GM06990 (cell line): ENCODE results near the gene NT5DC1.

ENCODE experiments used
- DNase-seq: peaks from one replicate; pipeline ENCODE4 v3.0.0-alpha.2; 2011; ENCODE audit not compliant: insufficient read length; ENCODE audit errors: extremely low read depth
- H3K27me3 ChIP-seq: replicated peaks from 2 replicates; pipeline ENCODE4 v1.6.0; 2011; ENCODE audit warnings: low read length; ENCODE audit not compliant: control insufficient read depth, insufficient read depth
- H3K36me3 ChIP-seq: 2 replicates; pipeline ENCODE4 v1.5.1; 2011; ENCODE audit warnings: low read length; ENCODE audit not compliant: control insufficient read depth, insufficient read depth
- H3K4me3 ChIP-seq: replicated peaks from 2 replicates; pipeline ENCODE4 v1.5.1; 2011; ENCODE audit warnings: low read depth, mild to moderate bottlenecking, control low read depth, low read length
- TF ChIP-seq, protein P1 (sequence below): IDR thresholded peaks from 2 replicates; pipeline ENCODE4 v1.5.1; 2011; ENCODE audit warnings: low read length, control low read depth, mild to moderate bottlenecking, inconsistent platforms; ENCODE audit not compliant: insufficient read depth, poor library complexity, severe bottlenecking

Gene NT5DC1

DNA sequence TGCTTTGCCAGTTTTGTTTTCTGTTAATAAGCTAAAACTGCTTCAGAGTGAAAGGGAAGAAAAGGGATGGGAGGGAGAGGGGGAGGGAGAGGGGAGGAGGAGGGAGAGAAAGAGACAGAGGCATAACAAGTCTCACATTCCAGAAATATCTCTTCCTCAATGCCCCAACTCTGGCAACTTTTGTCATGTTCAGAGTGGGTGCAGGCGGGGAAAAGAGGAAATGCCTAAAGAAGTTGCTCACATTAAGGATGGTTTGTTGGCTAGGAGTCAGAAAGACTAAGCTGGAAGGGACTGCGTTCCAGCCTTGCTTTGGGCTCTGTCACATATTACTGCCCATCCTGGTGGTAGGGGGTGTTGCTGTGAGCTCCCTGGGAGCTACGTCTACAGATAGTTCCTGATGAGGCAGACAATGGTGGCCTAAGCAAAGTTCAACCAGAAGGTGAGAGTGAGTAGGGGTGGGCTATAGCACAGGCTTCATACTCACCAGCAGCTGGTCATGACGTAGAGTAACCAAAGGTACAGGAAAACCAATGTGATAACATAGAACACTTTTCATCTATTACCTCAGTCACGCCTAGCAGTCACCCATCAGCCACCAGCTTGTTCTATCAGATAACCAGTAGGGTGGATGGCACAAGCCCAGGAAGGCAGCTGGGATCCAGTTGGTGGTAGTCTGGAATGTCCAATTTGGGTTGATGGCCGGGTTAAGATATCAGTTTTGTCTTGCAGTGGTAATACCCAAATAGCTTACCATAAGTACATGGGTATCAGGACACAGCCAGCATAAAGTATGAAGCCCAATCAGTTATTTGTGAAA is 151.1 kb downstream of the NT5DC1 start:
- H3K36me3 ChIP-seq, result no peaks in the 10 kb centered on the region; the same call in none of the 2 replicates

DNA sequence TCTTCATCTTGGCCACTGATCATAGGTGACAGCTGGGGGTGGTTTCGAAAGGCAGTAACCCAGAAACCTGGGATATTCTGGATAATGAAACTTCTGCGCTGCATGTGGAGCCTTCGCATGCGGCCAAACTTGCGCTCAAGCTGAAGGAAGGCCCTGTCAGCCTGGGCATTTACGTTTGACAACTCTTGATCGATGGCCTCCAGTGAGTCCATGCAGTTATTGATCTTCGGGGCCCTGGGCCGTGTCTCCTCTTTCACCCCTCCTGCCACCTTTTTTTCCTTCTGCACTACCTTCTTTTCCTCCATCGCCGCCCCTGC is 152.5 kb downstream of the NT5DC1 start:
- no peak for DNase-seq
- H3K36me3 ChIP-seq, result no peaks in the 10 kb centered on the region; the same call in none of the 2 replicates
- H3K27me3 ChIP-seq, result no peaks in the 10 kb centered on the region
- TF ChIP-seq, protein P1, sequence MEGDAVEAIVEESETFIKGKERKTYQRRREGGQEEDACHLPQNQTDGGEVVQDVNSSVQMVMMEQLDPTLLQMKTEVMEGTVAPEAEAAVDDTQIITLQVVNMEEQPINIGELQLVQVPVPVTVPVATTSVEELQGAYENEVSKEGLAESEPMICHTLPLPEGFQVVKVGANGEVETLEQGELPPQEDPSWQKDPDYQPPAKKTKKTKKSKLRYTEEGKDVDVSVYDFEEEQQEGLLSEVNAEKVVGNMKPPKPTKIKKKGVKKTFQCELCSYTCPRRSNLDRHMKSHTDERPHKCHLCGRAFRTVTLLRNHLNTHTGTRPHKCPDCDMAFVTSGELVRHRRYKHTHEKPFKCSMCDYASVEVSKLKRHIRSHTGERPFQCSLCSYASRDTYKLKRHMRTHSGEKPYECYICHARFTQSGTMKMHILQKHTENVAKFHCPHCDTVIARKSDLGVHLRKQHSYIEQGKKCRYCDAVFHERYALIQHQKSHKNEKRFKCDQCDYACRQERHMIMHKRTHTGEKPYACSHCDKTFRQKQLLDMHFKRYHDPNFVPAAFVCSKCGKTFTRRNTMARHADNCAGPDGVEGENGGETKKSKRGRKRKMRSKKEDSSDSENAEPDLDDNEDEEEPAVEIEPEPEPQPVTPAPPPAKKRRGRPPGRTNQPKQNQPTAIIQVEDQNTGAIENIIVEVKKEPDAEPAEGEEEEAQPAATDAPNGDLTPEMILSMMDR, result no peak
- H3K4me3 ChIP-seq, result peak overlapping the region; percentile 87

More for the DNA sequence above, 151.1 kb downstream of the NT5DC1 start:
- Histone ChIP-seq H3K4me3 (no peak overlapping the region), H3K27me3 (no peaks in the 10 kb centered on the region)
- DNase-seq, result no peak
- TF ChIP-seq, protein P1, result no peak

DNA sequence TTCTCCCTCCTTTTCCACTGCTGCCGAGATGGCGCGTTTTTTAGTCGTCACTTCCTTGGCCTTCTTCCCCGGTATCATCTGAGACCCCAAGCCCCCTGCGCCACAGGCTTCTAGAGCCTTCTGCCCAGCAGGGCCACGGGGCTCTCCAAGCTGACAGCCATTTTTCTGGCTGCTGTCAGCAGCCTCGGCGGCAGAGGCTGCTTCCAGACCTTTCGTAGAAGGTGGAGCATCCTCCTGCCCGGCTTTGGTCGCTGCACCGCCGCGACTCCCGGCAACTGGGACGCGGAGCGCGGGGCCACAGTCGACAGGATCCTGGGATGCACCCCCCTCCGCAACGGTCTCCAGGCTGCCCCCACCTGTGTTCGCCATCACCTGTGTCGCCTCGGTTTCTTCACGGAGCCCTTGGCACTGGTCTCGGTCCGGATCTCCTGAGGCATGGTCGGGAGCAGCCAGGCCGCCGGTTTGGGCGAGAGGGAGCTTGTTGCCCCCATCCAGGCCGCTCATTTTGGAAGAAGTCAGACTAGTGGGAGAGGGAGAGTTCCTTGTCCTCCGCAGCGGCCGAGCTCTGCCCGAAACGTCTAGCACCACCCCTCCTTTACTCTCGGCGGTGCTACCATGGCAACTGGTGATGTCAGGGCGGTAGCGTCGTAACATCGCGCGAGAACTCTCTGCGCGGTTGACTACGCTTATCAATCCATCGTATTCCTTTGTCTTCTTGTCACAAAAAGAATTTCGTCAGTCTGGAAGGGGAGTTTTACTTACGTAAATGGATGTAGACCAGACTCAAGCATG is 153.0 kb downstream of the NT5DC1 start, which contains the start of gene TSPYL4:
TSPYL4 (minus strand) TSS at position 571 of the 792 bp plus-strand sequence; CDS start at position 504, 67 bp downstream.
- peak; percentile 86 for DNase-seq
- H3K4me3 ChIP-seq, result peak within 1 kb of the TSS; percentile 87
- TF ChIP-seq, protein P1, result no peak
- H3K27me3 ChIP-seq, result no peaks in the 10 kb centered on the region
- H3K36me3 ChIP-seq, result no peaks in the 10 kb centered on the region; the same call in none of the 2 replicates

DNA sequence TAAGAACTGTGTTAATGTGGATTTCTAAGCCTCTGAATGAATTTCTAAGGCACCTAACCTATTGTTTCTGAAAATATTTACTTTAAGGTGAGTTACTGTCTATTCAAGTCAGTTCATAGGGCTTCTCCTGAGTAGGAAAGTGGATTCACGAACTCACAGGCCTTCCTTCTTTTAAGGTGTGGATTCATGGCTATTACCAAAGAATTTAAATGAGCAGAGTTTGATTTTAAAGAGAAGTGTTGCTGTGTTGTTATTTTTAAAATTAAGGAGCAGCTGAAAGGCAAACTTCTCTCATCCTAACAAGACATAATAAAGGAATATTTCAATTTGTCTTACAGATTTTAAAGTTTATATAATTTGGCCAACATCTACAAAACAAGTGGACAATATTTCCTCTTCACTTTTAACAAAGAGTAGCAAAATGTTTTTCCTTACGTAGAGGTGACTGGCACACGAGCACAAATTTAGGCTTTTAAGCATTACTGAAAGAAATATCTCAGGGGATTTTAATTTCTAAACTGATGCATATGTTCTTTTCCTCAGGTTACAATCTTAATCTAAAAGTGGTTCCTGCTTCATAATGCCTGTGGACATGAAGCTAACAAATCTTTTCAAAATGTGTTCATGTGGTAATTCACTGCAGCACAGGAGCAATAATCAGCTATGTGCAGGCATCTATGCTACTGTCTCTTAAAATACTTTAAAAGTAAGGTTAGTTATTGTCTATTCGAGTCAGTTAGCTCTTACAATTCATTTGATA is 153.8 kb downstream of the NT5DC1 start:
- H3K4me3 ChIP-seq, result peak overlapping the region; percentile 87
- no peak for DNase-seq
- TF ChIP-seq, protein P1, result no peak
- H3K27me3 ChIP-seq, result no peaks in the 10 kb centered on the region
- H3K36me3 ChIP-seq, result no peaks in the 10 kb centered on the region; the same call in none of the 2 replicates

DNA sequence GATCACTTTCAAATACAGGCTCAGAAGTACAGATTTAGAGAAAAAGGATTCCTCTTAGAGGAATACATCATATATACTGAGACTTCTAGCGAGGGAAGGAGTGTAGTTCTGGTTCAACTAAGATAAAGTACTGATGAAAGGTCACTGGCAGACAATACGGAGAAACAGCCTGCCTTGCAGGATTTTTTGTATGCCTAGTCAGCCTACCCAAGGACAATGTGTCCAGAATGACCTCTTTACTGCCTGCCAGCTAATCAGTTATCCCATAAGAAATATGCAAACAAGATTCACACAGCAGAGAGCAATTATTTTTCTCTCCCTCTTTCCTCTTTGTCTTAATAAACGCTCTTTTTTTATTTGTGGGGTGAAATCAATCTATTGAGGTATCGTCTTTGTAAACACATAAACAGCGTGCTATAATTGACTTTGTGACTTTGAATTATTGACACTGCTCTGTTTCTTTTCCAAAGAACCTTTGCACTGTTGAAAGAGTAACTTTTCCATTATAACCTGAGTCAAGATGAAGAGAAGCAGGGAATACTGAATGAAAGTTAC is 154.7 kb downstream of the NT5DC1 start:
- Histone ChIP-seq H3K36me3 (no peaks in the 10 kb centered on the region; the same call in none of the 2 replicates), H3K27me3 (no peaks in the 10 kb centered on the region), H3K4me3 (no peak overlapping the region)
- DNase-seq, result no peak
- TF ChIP-seq, protein P1, result no peak
